ENCODE data around the gene LARGE1. TPM values are rescaled to one million over a fixed set of nuclear protein-coding genes. Genes with fewer than 3 reads are reported as not detected.

The LARGE1 gene
- polyA plus RNA-seq, 1 donor = 17.8 TPM

- Histone ChIP-seq H3K4me3 (ENCODE audit: low read length) (no peak overlapping the region), H3K36me3 (ENCODE audit: control insufficient read depth, insufficient read depth, low read length) (peaks cover 6% of the 10 kb centered on the region), H3K27me3 (ENCODE audit: control insufficient read depth, insufficient read depth, low read length) (no peaks in the 10 kb centered on the region), H3K4me1 (ENCODE audit: control insufficient read depth, insufficient read depth, low read length) (no peaks in the 10 kb centered on the region), H3K9me3 (ENCODE audit: control insufficient read depth, low read depth, low read length) (no peaks in the 10 kb centered on the region), H3K27ac (ENCODE audit: low read length) (no peak overlapping the region)
- WGBS (ENCODE audit: insufficient coverage, low lambda C conversion rate) = no CpG with 5 or more reads among the region's 8 CpGs
- DNase-seq = no peak
Measured at GRCh38 chr22:33350491-33350890, 569.8 kb downstream of the LARGE1 start.

DNA sequence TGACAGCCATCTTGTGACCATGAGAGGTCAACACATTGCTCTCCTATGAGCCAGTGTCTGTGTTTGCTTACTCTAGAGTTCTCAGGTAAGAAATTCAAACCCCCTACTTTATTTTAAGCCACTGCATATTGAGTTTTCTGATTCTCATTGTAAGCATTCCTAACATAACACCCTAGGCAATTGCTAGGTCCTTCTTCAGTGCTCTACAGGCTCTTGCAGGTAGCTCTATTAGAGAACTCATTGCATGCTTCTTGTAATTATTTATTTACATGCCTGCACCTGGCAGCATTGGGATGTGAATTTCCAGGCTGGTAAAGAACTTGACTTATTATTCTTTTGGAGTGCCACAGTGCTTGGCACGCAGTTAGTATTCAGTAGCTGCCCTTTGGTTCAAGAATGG is 573.3 kb downstream of the LARGE1 start:
- H3K9me3 ChIP-seq (ENCODE audit: control insufficient read depth, low read depth, low read length) = no peaks in the 10 kb centered on the region
- no peak overlapping the region for H3K27ac ChIP-seq (ENCODE audit: low read length)
- H3K4me3 ChIP-seq (ENCODE audit: low read length) = no peak overlapping the region
- DNase-seq = no peak
- peaks cover 6% of the 10 kb centered on the region for H3K36me3 ChIP-seq (ENCODE audit: control insufficient read depth, insufficient read depth, low read length)
- WGBS (ENCODE audit: insufficient coverage, low lambda C conversion rate) = no CpG with 5 or more reads among the region's 1 CpG
- H3K27me3 ChIP-seq (ENCODE audit: control insufficient read depth, insufficient read depth, low read length) = no peaks in the 10 kb centered on the region
- no peaks in the 10 kb centered on the region for H3K4me1 ChIP-seq (ENCODE audit: control insufficient read depth, insufficient read depth, low read length)

DNA sequence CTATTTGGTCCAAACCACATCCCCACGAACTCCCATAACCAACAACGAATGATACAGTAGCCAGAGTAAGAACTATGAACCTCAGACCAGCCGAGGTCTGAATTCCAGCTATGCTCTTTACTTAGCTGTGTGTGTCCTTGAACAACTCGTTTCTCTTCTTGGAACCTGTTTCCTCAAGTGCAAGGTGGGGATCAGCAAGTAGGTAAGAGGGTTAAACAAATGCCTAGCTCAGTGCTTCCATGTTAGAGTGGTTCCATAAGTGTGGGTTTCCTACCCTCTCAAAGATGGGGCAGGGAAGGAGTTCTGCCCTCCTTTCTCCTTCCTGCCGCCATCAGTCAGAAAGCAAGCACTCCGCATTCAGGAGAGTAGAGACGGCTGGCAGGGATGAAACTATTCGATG is 578.7 kb downstream of the LARGE1 start:
- H3K4me1 ChIP-seq (ENCODE audit: control insufficient read depth, insufficient read depth, low read length) = no peaks in the 10 kb centered on the region
- no CpG with 5 or more reads among the region's 8 CpGs for WGBS (ENCODE audit: insufficient coverage, low lambda C conversion rate)
- H3K4me3 ChIP-seq (ENCODE audit: low read length) = no peak overlapping the region
- no peak overlapping the region for H3K27ac ChIP-seq (ENCODE audit: low read length)
- H3K9me3 ChIP-seq (ENCODE audit: control insufficient read depth, low read depth, low read length) = no peaks in the 10 kb centered on the region
- no peaks in the 10 kb centered on the region for H3K27me3 ChIP-seq (ENCODE audit: control insufficient read depth, insufficient read depth, low read length)
- no peak for DNase-seq
- peaks cover 5% of the 10 kb centered on the region for H3K36me3 ChIP-seq (ENCODE audit: control insufficient read depth, insufficient read depth, low read length)

GRCh38 chr22:33337524-33337923 is 582.8 kb downstream of the LARGE1 start:
- WGBS (ENCODE audit: insufficient coverage, low lambda C conversion rate) = no CpG with 5 or more reads among the region's 10 CpGs
- H3K4me3 ChIP-seq (ENCODE audit: low read length) = no peak overlapping the region
- peaks cover 5% of the 10 kb centered on the region for H3K4me1 ChIP-seq (ENCODE audit: control insufficient read depth, insufficient read depth, low read length)
- DNase-seq = no peak
- H3K27me3 ChIP-seq (ENCODE audit: control insufficient read depth, insufficient read depth, low read length) = no peaks in the 10 kb centered on the region
- H3K9me3 ChIP-seq (ENCODE audit: control insufficient read depth, low read depth, low read length) = peaks cover 4% of the 10 kb centered on the region
- H3K27ac ChIP-seq (ENCODE audit: low read length) = no peak overlapping the region
- peaks cover 5% of the 10 kb centered on the region for H3K36me3 ChIP-seq (ENCODE audit: control insufficient read depth, insufficient read depth, low read length)

- peak overlapping the region; percentile 43 for H3K27ac ChIP-seq (ENCODE audit: low read length)
Measured at GRCh38 chr22:33335611-33336279, 584.5 kb downstream of the LARGE1 start.

GRCh38 chr22:33332538-33332937 is 587.7 kb downstream of the LARGE1 start:
- Histone ChIP-seq H3K4me3 (ENCODE audit: low read length) (no peak overlapping the region), H3K4me1 (ENCODE audit: control insufficient read depth, insufficient read depth, low read length) (peaks cover 5% of the 10 kb centered on the region), H3K27me3 (ENCODE audit: control insufficient read depth, insufficient read depth, low read length) (no peaks in the 10 kb centered on the region), H3K9me3 (ENCODE audit: control insufficient read depth, low read depth, low read length) (peaks cover 4% of the 10 kb centered on the region), H3K36me3 (ENCODE audit: control insufficient read depth, insufficient read depth, low read length) (peaks cover 4% of the 10 kb centered on the region), H3K27ac (ENCODE audit: low read length) (no peak overlapping the region)
- DNase-seq = peak in 1 of 2 donors; percentile 50
- no CpG with 5 or more reads among the region's 3 CpGs for WGBS (ENCODE audit: insufficient coverage, low lambda C conversion rate)

More at GRCh38 chr22:33335611-33336279, 584.5 kb downstream of the LARGE1 start:
- Histone ChIP-seq H3K4me3 (ENCODE audit: low read length) (no peak overlapping the region), H3K9me3 (ENCODE audit: control insufficient read depth, low read depth, low read length) (peaks cover 4% of the 10 kb centered on the region), H3K36me3 (ENCODE audit: control insufficient read depth, insufficient read depth, low read length) (peaks cover 5% of the 10 kb centered on the region), H3K27me3 (ENCODE audit: control insufficient read depth, insufficient read depth, low read length) (no peaks in the 10 kb centered on the region), H3K4me1 (ENCODE audit: control insufficient read depth, insufficient read depth, low read length) (peaks cover 5% of the 10 kb centered on the region)
- no CpG with 5 or more reads among the region's 6 CpGs for WGBS (ENCODE audit: insufficient coverage, low lambda C conversion rate)
- peak; percentile 45 to 68 for DNase-seq

DNA sequence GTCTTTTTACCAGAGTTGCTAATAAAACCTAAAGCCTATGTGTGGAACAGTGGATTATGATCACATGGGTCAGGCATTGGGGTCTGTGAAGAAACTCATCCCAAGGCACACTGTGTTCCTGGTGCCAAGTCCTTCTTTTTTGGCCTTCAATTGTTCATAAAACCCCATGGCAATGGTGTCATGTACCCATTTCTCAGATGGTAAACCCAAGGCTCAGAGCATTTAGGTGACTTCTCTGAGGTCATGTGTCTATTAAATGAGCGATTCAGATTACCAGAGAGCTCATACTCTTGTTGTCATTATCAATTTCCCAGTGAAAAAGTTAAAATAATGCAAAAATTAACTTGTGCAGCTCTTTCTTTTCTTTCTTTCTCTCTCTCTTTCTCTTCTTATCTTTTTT is 589.3 kb downstream of the LARGE1 start:
- no CpG with 5 or more reads among the region's 1 CpG for WGBS (ENCODE audit: insufficient coverage, low lambda C conversion rate)
- Histone ChIP-seq H3K27ac (ENCODE audit: low read length) (no peak overlapping the region), H3K9me3 (ENCODE audit: control insufficient read depth, low read depth, low read length) (peaks cover 4% of the 10 kb centered on the region), H3K4me1 (ENCODE audit: control insufficient read depth, insufficient read depth, low read length) (peaks cover 5% of the 10 kb centered on the region), H3K4me3 (ENCODE audit: low read length) (no peak overlapping the region), H3K27me3 (ENCODE audit: control insufficient read depth, insufficient read depth, low read length) (no peaks in the 10 kb centered on the region), H3K36me3 (ENCODE audit: control insufficient read depth, insufficient read depth, low read length) (peaks cover 3% of the 10 kb centered on the region)
- no peak for DNase-seq

DNA sequence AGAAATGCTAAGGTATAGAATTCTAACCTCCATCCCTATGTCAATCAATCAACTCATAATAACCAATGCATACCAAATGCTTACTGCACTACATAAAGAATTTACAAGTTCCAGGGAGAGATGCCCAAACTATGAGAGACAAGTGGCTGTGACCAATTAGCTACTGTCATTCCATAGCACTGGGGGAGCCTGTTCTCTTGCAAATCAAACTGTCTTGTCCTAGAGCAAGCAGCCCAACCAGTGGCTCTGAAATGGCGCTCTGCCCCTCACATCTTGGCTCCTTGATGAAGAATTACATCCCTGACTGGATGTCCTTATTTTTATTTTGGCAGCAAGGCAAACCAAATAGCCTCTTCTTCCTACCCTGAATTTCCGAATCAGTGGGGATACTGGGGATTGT is 589.7 kb downstream of the LARGE1 start:
- Histone ChIP-seq H3K9me3 (ENCODE audit: control insufficient read depth, low read depth, low read length) (peaks cover 3% of the 10 kb centered on the region), H3K4me3 (ENCODE audit: low read length) (no peak overlapping the region), H3K36me3 (ENCODE audit: control insufficient read depth, insufficient read depth, low read length) (peaks cover 3% of the 10 kb centered on the region), H3K4me1 (ENCODE audit: control insufficient read depth, insufficient read depth, low read length) (peaks cover 4% of the 10 kb centered on the region), H3K27me3 (ENCODE audit: control insufficient read depth, insufficient read depth, low read length) (no peaks in the 10 kb centered on the region), H3K27ac (ENCODE audit: low read length) (no peak overlapping the region)
- WGBS (ENCODE audit: insufficient coverage, low lambda C conversion rate) = 100% methylated on average over 1 of the region's 2 CpGs
- DNase-seq = no peak

- no peak overlapping the region for H3K27ac ChIP-seq (ENCODE audit: low read length)
Measured at GRCh38 chr22:33329398-33329797, 590.9 kb downstream of the LARGE1 start.

DNA sequence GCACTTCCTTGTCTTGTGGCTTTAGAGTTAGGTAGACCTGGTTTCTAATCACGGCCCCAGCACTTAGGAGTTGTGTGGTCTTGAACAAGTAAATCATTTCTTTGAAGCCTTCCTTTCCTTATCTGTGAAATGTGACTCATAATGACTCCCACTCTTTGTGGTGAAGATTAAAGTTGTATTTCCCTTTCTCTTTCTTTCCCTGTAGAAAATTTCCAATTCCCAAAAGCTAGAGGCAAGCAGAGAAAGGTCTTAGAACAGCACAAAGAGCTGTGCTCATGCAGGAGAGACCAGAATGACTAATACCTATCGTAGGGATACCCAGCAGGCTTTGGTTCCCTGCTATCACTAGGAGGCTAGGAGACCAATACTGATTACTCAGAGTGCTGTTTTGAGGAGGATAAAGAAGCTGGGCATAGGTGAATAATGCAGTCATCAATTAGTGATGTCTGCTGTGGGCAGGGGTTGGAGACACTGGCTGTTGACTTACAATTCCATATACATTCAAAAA is 591.4 kb downstream of the LARGE1 start:
- H3K27me3 ChIP-seq (ENCODE audit: control insufficient read depth, insufficient read depth, low read length) = no peaks in the 10 kb centered on the region
- H3K27ac ChIP-seq (ENCODE audit: low read length) = no peak overlapping the region
- no peak overlapping the region for H3K4me3 ChIP-seq (ENCODE audit: low read length)
- H3K4me1 ChIP-seq (ENCODE audit: control insufficient read depth, insufficient read depth, low read length) = no peaks in the 10 kb centered on the region
- H3K36me3 ChIP-seq (ENCODE audit: control insufficient read depth, insufficient read depth, low read length) = peaks cover 3% of the 10 kb centered on the region
- no peaks in the 10 kb centered on the region for H3K9me3 ChIP-seq (ENCODE audit: control insufficient read depth, low read depth, low read length)
- WGBS (ENCODE audit: insufficient coverage, low lambda C conversion rate) = 0% methylated on average over 1 of the region's 2 CpGs
- DNase-seq = peak in 1 of 2 donors; percentile 27

More at GRCh38 chr22:33329398-33329797, 590.9 kb downstream of the LARGE1 start:
- DNase-seq = peak in 1 of 2 donors; percentile 39
- no peaks in the 10 kb centered on the region for H3K4me1 ChIP-seq (ENCODE audit: control insufficient read depth, insufficient read depth, low read length)
- no peaks in the 10 kb centered on the region for H3K27me3 ChIP-seq (ENCODE audit: control insufficient read depth, insufficient read depth, low read length)
- WGBS (ENCODE audit: insufficient coverage, low lambda C conversion rate) = no CpG with 5 or more reads among the region's 3 CpGs
- H3K36me3 ChIP-seq (ENCODE audit: control insufficient read depth, insufficient read depth, low read length) = peaks cover 3% of the 10 kb centered on the region
- no peak overlapping the region for H3K4me3 ChIP-seq (ENCODE audit: low read length)
- no peaks in the 10 kb centered on the region for H3K9me3 ChIP-seq (ENCODE audit: control insufficient read depth, low read depth, low read length)
